ENCODE results near the gene ZBP1. TPM values are rescaled to one million over a fixed set of nuclear protein-coding genes. Genes with fewer than 3 reads are reported as not detected.

The ZBP1 gene
- polyA plus RNA-seq, 1 experiment: not detected

DNA sequence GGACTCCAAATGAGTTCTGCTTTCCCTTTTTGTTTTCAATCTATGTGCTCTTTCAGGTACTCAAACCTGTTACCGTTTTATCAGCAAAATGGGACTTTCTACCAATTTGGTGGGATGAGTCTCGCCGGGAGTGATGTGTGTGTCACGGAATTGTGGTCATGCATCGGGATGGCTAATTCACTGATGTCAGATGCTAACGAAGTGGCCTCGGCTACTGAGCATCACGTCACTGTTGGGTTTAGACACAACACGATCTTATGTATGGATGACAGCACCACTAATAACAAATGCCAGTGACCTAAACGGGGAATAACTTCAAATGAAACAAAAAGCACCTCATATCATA is 61.0 kb downstream of the ZBP1 start:
- POLR2A ChIA-PET: no interaction called here
- Histone ChIP-seq H3K27ac (ENCODE audit: low read depth, low read length) (no peak overlapping the region), H3K9me3 (ENCODE audit: control insufficient read depth, insufficient read depth, low read length) (no peaks in the 10 kb centered on the region), H3K4me3 (ENCODE audit: low read depth, low read length) (no peak overlapping the region), H3K27me3 (ENCODE audit: control insufficient read depth, insufficient read depth, low read length) (peaks cover 4% of the 10 kb centered on the region)
- TF ChIP-seq, protein P1, sequence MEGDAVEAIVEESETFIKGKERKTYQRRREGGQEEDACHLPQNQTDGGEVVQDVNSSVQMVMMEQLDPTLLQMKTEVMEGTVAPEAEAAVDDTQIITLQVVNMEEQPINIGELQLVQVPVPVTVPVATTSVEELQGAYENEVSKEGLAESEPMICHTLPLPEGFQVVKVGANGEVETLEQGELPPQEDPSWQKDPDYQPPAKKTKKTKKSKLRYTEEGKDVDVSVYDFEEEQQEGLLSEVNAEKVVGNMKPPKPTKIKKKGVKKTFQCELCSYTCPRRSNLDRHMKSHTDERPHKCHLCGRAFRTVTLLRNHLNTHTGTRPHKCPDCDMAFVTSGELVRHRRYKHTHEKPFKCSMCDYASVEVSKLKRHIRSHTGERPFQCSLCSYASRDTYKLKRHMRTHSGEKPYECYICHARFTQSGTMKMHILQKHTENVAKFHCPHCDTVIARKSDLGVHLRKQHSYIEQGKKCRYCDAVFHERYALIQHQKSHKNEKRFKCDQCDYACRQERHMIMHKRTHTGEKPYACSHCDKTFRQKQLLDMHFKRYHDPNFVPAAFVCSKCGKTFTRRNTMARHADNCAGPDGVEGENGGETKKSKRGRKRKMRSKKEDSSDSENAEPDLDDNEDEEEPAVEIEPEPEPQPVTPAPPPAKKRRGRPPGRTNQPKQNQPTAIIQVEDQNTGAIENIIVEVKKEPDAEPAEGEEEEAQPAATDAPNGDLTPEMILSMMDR (IDR thresholded peaks at IDR 0.05; ENCODE audit: low read depth, low read length): no peak
- CTCF ChIA-PET: interaction anchor here (0.6 kb wide), 1 partner anchor 262 kb away, joined by 3 read pairs; no protein-coding TSS in a partner anchor
- DNase-seq (ENCODE audit: low read depth, low spot score): no peak

DNA sequence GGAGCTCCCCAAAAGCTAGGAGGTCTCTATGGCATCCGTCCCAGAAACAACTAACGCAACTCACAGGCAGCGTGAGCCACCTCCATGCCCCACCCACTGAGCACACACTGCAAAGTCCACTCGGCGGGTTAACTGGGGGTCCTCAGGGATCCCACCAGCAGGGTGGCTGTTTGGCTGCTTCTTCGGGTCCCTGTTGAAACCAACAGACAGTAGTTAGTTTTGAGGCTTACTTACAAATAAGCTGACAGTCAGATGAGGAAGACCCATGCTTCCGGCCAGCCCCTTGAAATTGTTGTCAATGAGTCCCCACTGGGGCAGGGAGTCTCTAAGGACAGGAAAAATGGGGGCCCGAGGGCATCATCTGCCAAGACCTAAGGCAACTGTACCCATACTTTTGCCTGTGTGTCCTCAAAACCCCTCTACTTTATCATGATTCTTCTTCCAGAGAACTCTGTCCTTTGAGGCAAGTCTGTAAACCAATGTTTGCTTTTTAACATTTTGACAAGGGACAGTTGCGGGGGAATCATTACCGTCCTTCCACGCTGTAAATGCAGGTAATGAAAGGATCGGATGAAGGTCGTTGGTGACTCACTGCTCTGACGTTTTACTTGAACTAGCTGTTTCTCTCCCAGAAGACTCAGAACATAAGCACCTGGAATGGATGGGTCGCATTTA is 61.5 kb downstream of the ZBP1 start:
- Histone ChIP-seq H3K4me3 (ENCODE audit: low read depth, low read length) (no peak overlapping the region), H3K27me3 (ENCODE audit: control insufficient read depth, insufficient read depth, low read length) (peaks cover 4% of the 10 kb centered on the region), H3K27ac (ENCODE audit: low read depth, low read length) (no peak overlapping the region), H3K9me3 (ENCODE audit: control insufficient read depth, insufficient read depth, low read length) (no peaks in the 10 kb centered on the region)
- ChIA-PET CTCF (interaction anchor here (0.5 kb wide), 1 partner anchor 40 kb away, joined by 4 read pairs; no protein-coding TSS in a partner anchor), POLR2A (no interaction called here)
- DNase-seq (ENCODE audit: low read depth, low spot score): no peak
- TF ChIP-seq, protein P1 (IDR thresholded peaks at IDR 0.05; ENCODE audit: low read depth, low read length): no peak

DNA sequence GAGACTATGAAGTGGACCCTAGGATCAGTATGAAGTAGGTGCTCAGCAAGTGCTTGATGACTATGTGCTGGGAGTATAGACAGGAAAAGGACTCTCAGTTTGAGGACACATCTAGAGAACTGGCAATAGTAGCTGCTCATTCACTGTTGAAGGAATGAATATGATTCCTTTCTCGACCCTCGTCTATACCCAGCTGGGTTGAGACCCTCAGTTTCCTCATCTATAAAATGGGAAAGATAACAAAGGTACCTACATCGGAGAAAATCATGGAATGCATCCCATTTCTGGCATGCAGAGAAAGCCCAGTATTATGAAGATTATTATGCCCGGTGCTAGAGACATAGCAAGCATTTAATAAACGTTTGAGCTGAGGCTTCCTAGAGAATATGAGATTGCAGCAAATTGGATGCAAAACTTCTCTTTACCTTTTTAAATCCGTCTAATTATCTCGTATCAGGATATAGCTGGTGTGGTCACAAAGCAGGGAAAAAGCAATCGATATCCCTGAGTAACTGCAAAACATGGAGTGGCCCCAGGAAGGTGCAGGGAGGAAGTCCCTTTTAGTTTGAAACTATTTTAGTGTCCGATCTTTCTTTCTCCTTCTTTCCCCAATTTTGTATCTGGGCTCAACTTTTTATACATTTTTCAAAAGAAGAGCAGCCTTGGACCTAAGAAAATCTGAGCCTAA is 62.2 kb downstream of the ZBP1 start:
- ChIA-PET CTCF (interaction anchor here (0.5 kb wide), 1 partner anchor 40 kb away, joined by 4 read pairs; no protein-coding TSS in a partner anchor), POLR2A (no interaction called here)
- H3K27ac ChIP-seq (ENCODE audit: low read depth, low read length): no peak overlapping the region
- H3K9me3 ChIP-seq (ENCODE audit: control insufficient read depth, insufficient read depth, low read length): no peaks in the 10 kb centered on the region
- TF ChIP-seq, protein P1 (IDR thresholded peaks at IDR 0.05; ENCODE audit: low read depth, low read length): no peak
- peaks cover 4% of the 10 kb centered on the region for H3K27me3 ChIP-seq (ENCODE audit: control insufficient read depth, insufficient read depth, low read length)
- no peak for DNase-seq (ENCODE audit: low read depth, low spot score)
- H3K4me3 ChIP-seq (ENCODE audit: low read depth, low read length): no peak overlapping the region

DNA sequence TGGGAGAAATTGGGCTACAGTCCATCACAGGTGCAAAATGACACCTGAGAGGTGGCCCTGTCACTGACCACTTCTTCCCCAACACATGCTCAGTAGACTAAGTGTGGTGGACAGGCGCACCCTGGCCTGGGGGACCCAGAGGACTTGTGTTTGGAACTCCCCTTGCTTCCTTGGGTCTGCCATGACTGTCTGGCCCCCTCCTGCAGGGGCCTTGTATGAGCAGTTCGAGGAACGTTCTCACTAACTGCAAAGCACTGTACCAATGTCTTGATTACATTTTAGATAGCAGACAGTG is 63.3 kb downstream of the ZBP1 start:
- no peak overlapping the region for H3K27ac ChIP-seq (ENCODE audit: low read depth, low read length)
- H3K9me3 ChIP-seq (ENCODE audit: control insufficient read depth, insufficient read depth, low read length): no peaks in the 10 kb centered on the region
- TF ChIP-seq, protein P1 (IDR thresholded peaks at IDR 0.05; ENCODE audit: low read depth, low read length): no peak
- CTCF ChIA-PET: no interaction called here
- no peak overlapping the region for H3K4me3 ChIP-seq (ENCODE audit: low read depth, low read length)
- H3K27me3 ChIP-seq (ENCODE audit: control insufficient read depth, insufficient read depth, low read length): peaks cover 4% of the 10 kb centered on the region
- POLR2A ChIA-PET: no interaction called here
- DNase-seq (ENCODE audit: low read depth, low spot score): no peak

DNA sequence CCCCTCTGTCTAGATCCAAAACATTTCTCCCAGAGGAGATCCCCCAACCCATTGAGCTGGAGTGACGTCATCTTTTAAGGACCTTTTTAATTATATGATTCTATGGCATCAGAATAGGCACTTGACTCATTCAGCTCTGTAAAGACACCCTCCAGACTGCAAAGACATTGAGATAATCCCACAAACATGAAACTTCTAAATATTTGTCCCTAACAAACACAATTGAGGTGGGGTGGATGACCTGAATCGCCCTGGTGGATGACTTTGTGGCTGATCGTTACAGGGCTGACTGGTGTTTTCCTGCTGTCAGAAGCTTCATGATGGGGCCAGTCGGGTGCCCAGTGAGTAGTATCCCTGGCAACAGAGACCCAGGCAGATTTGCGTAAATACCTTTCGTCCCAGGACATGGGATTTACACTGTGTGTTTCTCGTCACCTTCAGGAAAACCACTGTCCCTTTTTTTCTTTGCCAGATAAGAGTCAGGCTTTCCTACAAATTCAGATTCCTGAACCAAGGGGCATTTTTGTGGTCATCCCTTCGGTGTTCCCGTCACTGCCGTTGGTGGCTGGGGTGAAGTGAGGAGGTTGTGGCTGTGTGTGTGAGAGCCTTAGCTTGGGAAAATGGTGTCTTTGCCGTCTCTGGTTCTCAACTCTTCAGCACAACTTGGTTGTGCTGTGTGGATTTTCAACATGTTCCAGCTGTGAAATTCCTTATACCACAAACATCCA is 64.6 kb downstream of the ZBP1 start:
- Histone ChIP-seq H3K9me3 (ENCODE audit: control insufficient read depth, insufficient read depth, low read length) (no peaks in the 10 kb centered on the region), H3K27ac (ENCODE audit: low read depth, low read length) (no peak overlapping the region), H3K27me3 (ENCODE audit: control insufficient read depth, insufficient read depth, low read length) (no peaks in the 10 kb centered on the region), H3K4me3 (ENCODE audit: low read depth, low read length) (no peak overlapping the region)
- TF ChIP-seq, protein P1 (IDR thresholded peaks at IDR 0.05; ENCODE audit: low read depth, low read length): no peak
- no peak for DNase-seq (ENCODE audit: low read depth, low spot score)
- ChIA-PET POLR2A (no interaction called here), CTCF (interaction anchor here (0.7 kb wide), 1 partner anchor 581 kb away, joined by 3 read pairs; no protein-coding TSS in a partner anchor)

All from AG04450 (cell line).